Measurements from ENCODE around the gene BCAP29. TPM values are rescaled to one million over a fixed set of nuclear protein-coding genes. Genes with fewer than 3 reads are reported as not detected.
"Not testable (repeated sequence)": the region's sequence is repeated elsewhere in the genome, so short reads cannot be mapped to it uniquely, and the experiment has no call there.

Gene BCAP29
- 63.3 to 73.0 TPM (median 69.0 TPM) in 3 replicates for total RNA-seq
- long read RNA-seq, full-length matches to known transcripts, result 68 of 108 reads
- long read RNA-seq, partial matches to known transcripts, result 17 of 108 reads
- long read RNA-seq, other reads (novel, unspliced or antisense), result 23 of 108 reads

GRCh38 chr7:107579885-107580715 is at the start of gene BCAP29:
Gene BCAP29, plus strand, starts transcription at chr7:107580246. Its CDS starts 527 bp downstream, at chr7:107580773.
- no peak for DNase-seq (ENCODE audit: low spot score)
- H3K4me1 Mint-ChIP-seq (ENCODE audit: low read depth), result peaks cover 27% of the 10 kb centered on the region
- H3K27ac Mint-ChIP-seq (ENCODE audit: unreplicated experiment), result peak within 1 kb of the TSS; percentile 94
- H3K27me3 Mint-ChIP-seq (ENCODE audit: low read depth), result no peaks in the 10 kb centered on the region
- no peaks in the 10 kb centered on the region for H3K9me3 Mint-ChIP-seq (ENCODE audit: low read depth)
- peak; percentile 70 for TF ChIP-seq CTCF (IDR thresholded peaks at IDR 0.05)
- H3K4me3 Mint-ChIP-seq (ENCODE audit: unreplicated experiment), result peak within 1 kb of the TSS; percentile 89
- peaks cover 5% of the 10 kb centered on the region for H3K36me3 Mint-ChIP-seq (ENCODE audit: low read depth)

GRCh38 chr7:107530751-107531150 is 49.3 kb upstream of the BCAP29 start:
- Mint-ChIP-seq H3K9me3 (ENCODE audit: low read depth) (peaks cover 13% of the 10 kb centered on the region), H3K27me3 (ENCODE audit: low read depth) (no peaks in the 10 kb centered on the region), H3K4me1 (ENCODE audit: low read depth) (peaks cover 11% of the 10 kb centered on the region), H3K27ac (ENCODE audit: unreplicated experiment) (no peak overlapping the region), H3K36me3 (ENCODE audit: low read depth) (peaks cover 30% of the 10 kb centered on the region), H3K4me3 (ENCODE audit: unreplicated experiment) (no peak overlapping the region)
- no peak for DNase-seq (ENCODE audit: low spot score)
- no peak for TF ChIP-seq CTCF (IDR thresholded peaks at IDR 0.05)

GRCh38 chr7:107534139-107534538 is 45.9 kb upstream of the BCAP29 start:
- TF ChIP-seq CTCF (IDR thresholded peaks at IDR 0.05), result no peak

GRCh38 chr7:107537228-107537627 is 42.8 kb upstream of the BCAP29 start:
- not testable (repeated sequence) for H3K27me3 Mint-ChIP-seq (ENCODE audit: low read depth); H3K27ac Mint-ChIP-seq (ENCODE audit: unreplicated experiment); H3K4me3 Mint-ChIP-seq (ENCODE audit: unreplicated experiment); H3K4me1 Mint-ChIP-seq (ENCODE audit: low read depth); DNase-seq (ENCODE audit: low spot score)
- Mint-ChIP-seq H3K36me3 (ENCODE audit: low read depth) (peaks cover 44% of the 10 kb centered on the region), H3K9me3 (ENCODE audit: low read depth) (peaks cover 22% of the 10 kb centered on the region)

More at GRCh38 chr7:107534139-107534538, 45.9 kb upstream of the BCAP29 start:
- DNase-seq (ENCODE audit: low spot score), result no peak
- Mint-ChIP-seq H3K27ac (ENCODE audit: unreplicated experiment) (no peak overlapping the region), H3K36me3 (ENCODE audit: low read depth) (peaks cover 39% of the 10 kb centered on the region), H3K9me3 (ENCODE audit: low read depth) (peaks cover 22% of the 10 kb centered on the region), H3K27me3 (ENCODE audit: low read depth) (no peaks in the 10 kb centered on the region), H3K4me3 (ENCODE audit: unreplicated experiment) (no peak overlapping the region), H3K4me1 (ENCODE audit: low read depth) (no peaks in the 10 kb centered on the region)

GRCh38 chr7:107538001-107538400 is 42.0 kb upstream of the BCAP29 start:
- DNase-seq (ENCODE audit: low spot score), result no peak
- peaks cover 22% of the 10 kb centered on the region for H3K9me3 Mint-ChIP-seq (ENCODE audit: low read depth)
- H3K27ac Mint-ChIP-seq (ENCODE audit: unreplicated experiment), result no peak overlapping the region
- no peak overlapping the region for H3K4me3 Mint-ChIP-seq (ENCODE audit: unreplicated experiment)
- no peaks in the 10 kb centered on the region for H3K4me1 Mint-ChIP-seq (ENCODE audit: low read depth)
- no peaks in the 10 kb centered on the region for H3K27me3 Mint-ChIP-seq (ENCODE audit: low read depth)
- TF ChIP-seq CTCF (IDR thresholded peaks at IDR 0.05), result no peak
- peaks cover 42% of the 10 kb centered on the region for H3K36me3 Mint-ChIP-seq (ENCODE audit: low read depth)
